ENCODE data around the gene MBD3L5.
"Not testable (repeated sequence)": the region's sequence is repeated elsewhere in the genome, so short reads cannot be mapped to it uniquely, and the experiment has no call there.

- not testable (repeated sequence) for TF ChIP-seq CTCF (IDR thresholded peaks at IDR 0.05); POLR2AphosphoS5 (IDR thresholded peaks at IDR 0.05); POLR2A (IDR thresholded peaks at IDR 0.05; ENCODE audit: low read depth)
Measured at GRCh38 chr19:7049021-7049420, 18.6 kb downstream of the MBD3L5 start, which contains the start of gene MBD3L2.

Data from esophagus muscularis mucosa (tissue), 3 donors.